Ureter (tissue), 1 donor: Measurements from ENCODE around the gene VPS16. TPM values are rescaled to one million over a fixed set of nuclear protein-coding genes. Genes with fewer than 3 reads are reported as not detected.

Experiments used
- DNase-seq: peaks from one replicate; pipeline ENCODE4 v3.0.0-alpha.2; 2020; ENCODE audit warnings: low spot score
- total RNA-seq: library from RNA; stranded (reverse); gene quantifications from one replicate; pipeline ENCODE4 v1.2.4, GENCODE V29; 2023
- donor health status: DM: yes; HTN: yes; CAD: no.

The VPS16 gene
- total RNA-seq, 1 donor from 2014 or later: 38.0 TPM

DNA sequence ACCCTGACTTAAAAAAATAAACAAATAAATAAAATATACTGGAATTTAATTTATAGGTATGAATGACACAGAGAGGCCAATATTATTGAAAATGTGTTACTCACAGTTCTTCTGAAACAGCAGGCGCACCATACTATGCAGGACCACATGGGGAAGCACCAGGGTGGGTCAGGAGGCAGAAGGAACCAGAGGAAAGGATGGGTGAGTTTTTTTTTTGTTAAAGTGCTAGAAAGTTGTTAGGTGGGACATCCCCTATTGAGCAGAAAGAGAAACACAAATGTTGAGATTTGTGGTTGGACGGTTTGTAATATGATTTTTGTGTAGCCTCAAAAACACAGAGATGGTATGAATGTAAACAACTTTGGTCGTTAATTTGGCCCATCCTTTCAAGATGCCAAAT lies 58.7 kb downstream of the VPS16 start:
- DNase-seq: no peak

DNA sequence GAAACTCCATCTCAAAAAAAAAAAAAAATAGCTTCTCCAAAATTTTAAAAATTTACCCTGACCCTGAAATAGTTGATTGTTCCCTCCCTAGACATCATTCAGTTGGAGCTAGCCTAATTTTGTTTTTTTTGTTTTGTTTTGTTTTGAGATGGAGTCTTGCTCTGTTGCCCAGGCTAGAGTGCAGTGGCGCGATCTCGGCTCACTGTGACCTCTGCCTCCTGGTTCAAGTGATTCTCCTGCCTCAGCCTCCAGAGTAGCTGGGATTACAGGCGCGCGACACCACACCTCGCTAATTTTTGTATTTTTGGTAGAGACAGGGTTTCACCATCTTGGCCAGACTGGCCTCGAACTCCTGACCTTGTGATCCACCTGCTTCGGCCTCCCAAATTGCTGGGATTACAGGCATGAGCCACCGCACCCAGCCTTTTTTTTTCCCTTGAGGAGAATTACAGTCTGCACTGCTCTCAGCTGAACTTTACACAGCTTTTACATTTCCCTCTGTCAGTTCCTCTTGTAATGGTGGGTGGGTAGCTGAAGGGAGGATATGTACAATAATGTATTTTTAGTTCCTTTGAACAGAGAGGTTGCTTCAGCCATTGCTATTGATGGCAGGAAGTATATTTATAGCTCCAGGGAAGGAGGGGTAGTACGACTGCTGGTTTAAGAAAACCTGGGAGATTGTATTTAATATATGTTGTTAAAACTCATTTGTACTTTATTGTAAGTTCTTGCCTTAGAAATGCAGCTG lies 60.5 kb downstream of the VPS16 start:
- DNase-seq: no peak

DNA sequence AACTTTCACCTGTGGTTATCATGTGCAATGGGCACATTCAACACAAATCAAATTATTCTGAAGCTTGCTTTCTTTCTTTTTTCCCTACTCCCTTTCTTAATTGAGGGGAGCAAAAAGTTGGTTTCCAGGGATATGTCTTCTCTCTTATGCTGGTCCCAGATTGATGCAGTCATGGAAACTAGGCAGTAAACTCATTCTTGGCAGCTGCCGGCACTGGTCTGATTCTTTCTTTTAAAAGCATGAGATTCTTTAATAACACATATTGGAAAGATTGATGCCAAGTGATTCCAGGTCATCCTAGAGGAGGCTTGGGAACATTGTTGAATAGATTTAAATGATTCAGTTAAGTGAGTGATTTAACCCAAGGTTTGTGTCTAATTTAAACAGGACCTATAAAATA lies 61.7 kb downstream of the VPS16 start:
- no peak for DNase-seq

DNA sequence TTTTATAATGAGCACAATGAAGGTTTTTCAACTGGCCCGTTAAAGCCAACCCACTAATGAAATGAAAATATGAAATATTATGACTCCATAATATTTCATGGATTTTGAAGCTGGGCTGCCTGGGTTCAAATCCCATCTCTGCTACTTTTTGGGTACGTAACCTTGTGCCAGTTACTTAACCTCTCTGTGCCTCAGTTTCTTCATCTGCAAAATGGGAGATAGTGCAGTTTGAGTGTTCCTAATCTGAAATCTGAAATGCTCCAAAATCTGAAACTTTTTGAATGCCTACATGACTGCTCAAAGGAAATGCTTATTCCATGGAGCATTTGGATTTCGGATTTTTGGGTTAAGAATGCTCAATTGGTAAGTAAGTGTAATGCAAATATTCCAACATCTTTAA lies 62.3 kb downstream of the VPS16 start:
- no peak for DNase-seq

DNA sequence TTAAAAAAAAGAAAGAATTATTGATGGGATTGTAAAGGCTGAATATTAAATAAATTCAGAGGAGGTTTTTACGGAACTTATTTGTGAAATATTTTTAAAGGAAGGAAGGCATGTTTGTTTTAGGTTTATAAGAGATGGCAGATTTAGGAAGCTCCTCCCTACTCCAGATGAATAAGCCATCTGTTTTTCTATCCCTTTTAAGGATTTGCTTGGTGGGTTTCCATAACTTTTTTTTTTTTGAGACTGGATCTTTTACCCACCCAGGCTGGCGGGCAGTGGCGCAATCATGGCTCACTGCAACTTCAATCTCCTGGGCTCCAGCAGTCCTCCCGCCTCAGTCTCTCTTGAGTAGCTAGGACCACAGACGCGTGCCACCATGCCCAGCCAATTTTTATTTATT lies 63.1 kb downstream of the VPS16 start:
- no peak for DNase-seq

DNA sequence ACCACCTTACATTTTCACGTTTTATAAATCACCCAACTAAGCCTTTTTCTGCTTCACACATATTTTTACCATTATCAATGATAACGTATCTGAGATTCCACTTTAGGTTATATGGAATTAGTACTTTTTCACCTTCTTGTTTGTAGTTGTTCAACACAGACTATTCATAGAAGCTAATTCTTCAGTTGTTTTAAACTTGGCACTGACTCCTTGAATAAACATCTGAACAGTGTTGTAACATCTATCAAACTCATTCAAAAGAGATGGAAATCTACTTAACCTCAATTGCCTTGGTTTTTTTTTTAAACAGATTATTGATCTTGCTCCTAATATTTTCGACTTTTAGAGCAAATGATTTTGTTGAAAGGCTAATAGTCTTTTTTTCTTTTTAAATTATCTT lies 67.0 kb downstream of the VPS16 start:
- no peak for DNase-seq

DNA sequence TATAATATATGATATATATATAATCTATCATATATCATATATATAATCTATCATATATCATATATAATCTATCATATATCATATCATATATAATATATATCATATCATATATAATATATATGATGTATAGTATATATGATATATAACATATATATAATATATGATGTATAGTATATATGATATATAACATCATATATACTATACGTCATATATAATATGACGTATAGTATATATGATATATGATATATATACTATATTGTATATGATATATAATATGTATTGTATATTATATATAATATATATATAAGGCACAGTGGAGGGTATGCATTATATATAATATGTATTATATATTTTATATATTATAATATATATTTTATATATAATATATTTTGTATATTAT lies 69.4 kb downstream of the VPS16 start:
- DNase-seq: no peak

DNA sequence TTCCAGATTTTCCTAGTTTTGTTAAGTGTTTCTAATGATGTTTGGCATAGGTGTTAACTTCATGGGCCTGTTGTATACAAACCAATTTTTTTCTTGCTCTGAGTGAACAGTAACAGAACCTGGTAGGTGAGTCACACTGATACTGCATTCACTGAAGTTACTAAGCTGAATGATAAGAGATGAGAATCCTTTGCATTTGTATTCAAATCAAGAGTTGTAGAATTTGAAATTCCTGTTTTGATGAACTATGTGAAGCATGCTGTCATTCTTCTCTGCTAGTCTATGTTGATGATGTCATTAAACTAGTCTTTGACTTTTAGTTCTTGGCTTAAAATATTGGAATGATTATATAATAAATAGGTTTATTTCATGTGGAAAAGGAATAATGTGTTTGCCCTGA lies 70.7 kb downstream of the VPS16 start:
- DNase-seq: no peak

DNA sequence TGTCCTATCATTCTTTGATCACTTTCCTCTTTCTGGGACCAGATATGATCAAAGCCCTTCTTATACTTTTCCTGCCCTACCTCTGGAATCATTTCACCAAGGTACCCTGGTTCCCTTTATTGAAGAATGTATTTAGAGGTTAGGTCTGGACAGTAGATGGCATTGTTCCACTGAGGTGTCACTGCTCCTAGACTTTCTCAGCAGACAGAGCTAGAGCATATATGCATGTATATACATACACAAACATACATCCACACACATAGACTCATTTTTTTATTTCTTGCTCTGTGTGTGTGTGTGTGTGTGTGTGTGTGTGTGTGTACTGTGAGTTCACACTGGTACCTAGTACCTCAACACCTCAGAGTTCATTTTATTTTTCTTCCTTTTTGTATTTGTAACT lies 73.6 kb downstream of the VPS16 start:
- no peak for DNase-seq

Other genes with a start within 250 kb of the VPS16 start
- 179 TPM for gene NOP56, start 188.1 kb upstream of the VPS16 start, total RNA-seq
- 79.8 TPM for gene IDH3B, start 176.5 kb upstream of the VPS16 start, total RNA-seq
- gene EBF4, start 148.0 kb upstream of the VPS16 start, total RNA-seq: 30.3 TPM
- 3.0 TPM for gene CPXM1, start 40.1 kb upstream of the VPS16 start, total RNA-seq
- gene C20orf141, start 25.8 kb upstream of the VPS16 start, total RNA-seq: not detected
- not detected for gene TMEM239, start 24.4 kb upstream of the VPS16 start, total RNA-seq
- gene PCED1A, start 90 bp upstream of the VPS16 start, total RNA-seq: 53.5 TPM
- 79.5 TPM for gene PTPRA, start 32.7 kb downstream of the VPS16 start, total RNA-seq
- gene GNRH2, start 202.9 kb downstream of the VPS16 start, total RNA-seq: 1.5 TPM
- 49.6 TPM for gene MRPS26, start 205.3 kb downstream of the VPS16 start, total RNA-seq
- not detected for gene OXT, start 230.9 kb downstream of the VPS16 start, total RNA-seq
- gene AVP, start 244.0 kb downstream of the VPS16 start, total RNA-seq: not detected